Activated CD4-positive, alpha-beta T cell treated with anti-CD3 and anti-CD28 coated beads, Interleukin-2, amount 50 U/mL, for 16 hours (primary cell): ENCODE data around the gene SCN9A.
"Not testable (repeated sequence)": the region's sequence is repeated elsewhere in the genome, so short reads cannot be mapped to it uniquely, and the experiment has no call there.

Experiments used
- DNase-seq: peaks from one replicate; pipeline ENCODE4 v3.0.0-alpha.2; 2020

SCN9A gene

DNA sequence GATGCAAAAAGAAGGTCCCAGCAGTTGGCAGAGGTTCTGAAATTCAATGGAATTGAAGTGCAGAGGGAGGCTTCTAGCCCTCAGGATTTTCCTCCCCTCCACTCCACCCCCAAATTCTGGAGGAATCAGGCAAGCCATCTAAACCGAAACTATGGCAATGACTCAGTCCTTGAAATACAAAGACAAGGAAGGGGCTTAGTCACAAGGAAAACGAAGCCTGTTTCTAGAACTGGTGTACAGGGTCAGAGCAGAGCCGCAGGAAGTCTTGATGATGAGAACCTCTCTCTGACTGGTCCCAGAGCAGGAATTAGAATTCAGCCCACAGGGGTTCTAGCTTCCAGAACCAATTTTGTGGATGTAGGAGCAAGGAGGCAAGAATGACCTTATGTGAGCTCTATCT is 136.2 kb downstream of the SCN9A start:
- no peak for DNase-seq

DNA sequence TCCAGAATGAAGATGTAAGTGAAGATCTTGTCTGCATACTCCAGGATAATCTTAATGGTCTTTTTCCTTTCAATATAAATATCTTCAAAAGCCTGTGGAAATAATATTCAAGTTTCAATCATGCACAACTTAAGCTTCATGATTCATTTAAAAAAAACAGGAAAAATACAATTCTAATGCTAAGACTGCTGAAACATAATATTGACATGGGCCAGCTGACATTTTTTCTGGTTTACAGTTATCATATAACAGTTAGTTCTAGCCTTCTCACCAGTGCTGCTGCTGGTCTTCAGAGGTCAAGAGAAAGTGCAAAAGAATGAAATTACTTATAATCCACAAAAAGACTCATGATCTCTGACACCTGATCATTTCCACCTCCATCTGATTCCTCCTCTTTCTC is 137.6 kb downstream of the SCN9A start:
- no peak for DNase-seq

DNA sequence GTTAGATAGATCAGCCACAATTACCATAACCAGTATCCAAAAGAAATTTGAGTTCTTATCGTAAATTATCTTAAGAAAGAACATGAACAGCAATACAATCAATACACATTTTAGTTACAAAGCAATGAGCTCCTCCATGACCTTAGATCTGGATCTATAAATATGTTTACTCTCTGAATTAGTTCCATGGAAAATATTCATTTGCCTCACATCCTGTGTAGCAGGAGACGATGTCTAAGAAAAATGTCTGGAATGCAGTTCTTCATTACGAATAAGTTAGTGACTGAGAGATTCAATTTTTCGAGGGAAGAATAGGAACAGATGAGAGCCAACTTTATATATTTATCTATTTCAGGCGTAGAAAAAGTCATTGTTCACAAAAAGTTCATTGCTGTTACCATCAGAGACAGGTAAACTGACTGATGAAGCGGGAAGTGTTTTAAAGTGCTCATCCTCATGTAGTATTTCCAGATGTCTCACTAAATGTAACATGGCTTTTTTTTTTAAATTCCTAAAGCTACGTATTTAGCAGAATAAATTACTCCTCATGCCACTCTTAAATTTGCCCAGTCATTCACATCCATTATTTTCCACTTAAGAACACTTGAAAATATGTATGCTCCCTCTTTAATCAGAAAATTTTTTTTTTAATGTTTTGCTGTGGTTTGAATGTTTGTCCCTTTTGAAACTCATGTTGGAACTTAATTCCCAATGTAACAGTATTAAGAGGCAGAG is 141.5 kb downstream of the SCN9A start:
- no peak for DNase-seq

- no peak for DNase-seq
Measured at GRCh38 chr2:166233244-166233643, 142.5 kb downstream of the SCN9A start.

DNA sequence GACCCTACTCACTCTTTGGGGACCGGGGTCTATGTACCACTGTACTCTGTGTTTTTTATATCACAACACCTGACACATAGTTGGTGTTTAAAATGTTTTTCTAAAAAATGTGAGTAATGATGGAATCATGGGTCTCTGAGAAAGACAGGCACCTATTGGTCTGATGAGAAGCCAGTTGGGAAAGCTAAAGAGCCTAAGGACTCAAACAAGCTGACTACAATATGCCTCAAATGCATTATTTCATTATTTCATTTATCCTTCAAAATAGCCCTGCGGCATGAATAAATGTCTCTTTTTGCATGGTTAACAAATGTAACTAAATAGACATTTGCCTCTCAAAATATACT is 145.0 kb downstream of the SCN9A start:
- DNase-seq, result no peak

GRCh38 chr2:166230024-166230723 is 145.6 kb downstream of the SCN9A start:
- DNase-seq, result no peak

GRCh38 chr2:166229678-166230023 is 146.1 kb downstream of the SCN9A start:
- DNase-seq, result no peak

DNA sequence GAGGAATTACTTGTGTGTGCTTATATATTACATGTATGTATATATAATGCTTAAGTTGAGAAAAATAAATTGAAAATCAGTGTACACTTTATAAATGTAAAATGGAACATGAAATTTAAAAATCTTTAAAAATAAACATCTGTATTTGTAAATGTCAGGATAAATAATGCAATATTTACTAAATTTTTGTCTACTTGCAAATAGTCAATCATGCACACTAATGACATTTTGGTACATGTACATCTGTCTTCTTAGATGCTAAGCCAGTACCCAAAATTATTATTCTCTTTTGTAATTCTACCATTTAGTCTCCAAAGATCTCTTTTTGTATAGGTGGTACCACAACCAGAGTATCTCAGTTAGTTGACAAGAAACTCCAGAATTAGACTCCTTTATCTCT is 151.5 kb downstream of the SCN9A start:
- DNase-seq, result no peak

GRCh38 chr2:166223298-166223697 is 152.4 kb downstream of the SCN9A start:
- DNase-seq, result no peak

GRCh38 chr2:166211079-166211478 is 164.7 kb downstream of the SCN9A start:
- no peak for DNase-seq

- not testable (repeated sequence) for DNase-seq
Measured at GRCh38 chr2:166209944-166210343, 165.8 kb downstream of the SCN9A start.

- not testable (repeated sequence) for DNase-seq
Measured at GRCh38 chr2:166209367-166209766, 166.4 kb downstream of the SCN9A start.

- not testable (repeated sequence) for DNase-seq
Measured at GRCh38 chr2:166206153-166206552, 169.6 kb downstream of the SCN9A start.

DNA sequence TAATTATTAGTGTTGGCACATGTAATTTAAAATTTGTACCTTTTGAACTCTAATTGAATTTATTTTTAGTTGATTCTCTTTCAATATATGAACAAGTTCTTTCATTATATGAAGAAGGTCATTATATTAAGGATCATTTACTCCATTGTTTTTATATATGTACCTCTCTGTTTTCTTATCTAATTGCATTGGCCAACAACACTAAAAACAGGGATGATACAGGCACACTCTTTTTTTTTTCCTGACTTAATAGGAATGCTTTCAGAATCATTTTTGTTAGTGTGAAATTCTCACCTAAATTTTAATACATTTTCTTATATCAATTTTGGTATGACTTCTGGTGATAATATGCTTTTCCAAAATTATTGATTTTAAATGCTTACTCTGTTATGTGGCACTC is 173.0 kb downstream of the SCN9A start:
- DNase-seq, result no peak

- no peak for DNase-seq
Measured at GRCh38 chr2:166197446-166197845, 178.3 kb downstream of the SCN9A start.

GRCh38 chr2:166193407-166193806 is 182.3 kb downstream of the SCN9A start:
- DNase-seq, result no peak

- no peak for DNase-seq
Measured at GRCh38 chr2:166188084-166188483, 187.7 kb downstream of the SCN9A start.

DNA sequence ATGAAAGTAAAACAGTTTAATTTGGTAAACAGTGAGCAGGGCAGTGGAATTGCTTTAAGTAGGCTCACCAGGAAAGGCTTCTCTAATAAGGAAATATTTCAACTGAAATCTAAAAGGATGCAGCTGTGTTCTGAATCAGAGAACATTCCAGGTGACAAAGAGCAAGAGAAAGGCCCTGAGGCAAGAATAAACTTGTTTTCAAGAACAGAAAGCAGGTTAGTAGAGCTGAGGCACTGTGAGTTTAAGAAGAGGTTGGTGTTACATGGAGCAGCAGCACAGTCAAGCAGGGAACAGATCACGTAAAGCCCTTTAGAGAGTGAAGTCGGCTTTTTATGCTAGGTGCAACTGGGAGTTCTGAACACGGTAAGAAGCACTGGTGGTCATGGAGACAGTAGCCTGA is 191.0 kb downstream of the SCN9A start:
- DNase-seq, result no peak

DNA sequence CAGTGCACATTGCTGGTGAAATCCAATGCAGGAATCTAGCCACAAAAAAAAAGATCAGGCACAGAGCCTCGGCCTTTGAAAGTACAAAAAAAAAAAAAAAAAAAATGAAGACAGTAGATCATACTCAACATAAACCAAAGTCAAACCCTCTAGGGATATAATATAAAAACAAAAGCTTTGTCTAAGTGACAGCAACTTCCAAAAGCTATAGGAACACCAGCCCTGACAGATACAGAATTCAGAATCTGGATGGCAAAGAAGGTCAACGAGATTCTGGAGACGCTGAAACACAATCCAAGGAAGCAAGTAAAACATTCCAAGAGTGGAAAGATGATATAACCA is 194.0 kb downstream of the SCN9A start:
- DNase-seq, result no peak

GRCh38 chr2:166180951-166181812 is 194.6 kb downstream of the SCN9A start:
- peak; percentile 38 for DNase-seq

- DNase-seq, result no peak
Measured at GRCh38 chr2:166179201-166179600, 196.5 kb downstream of the SCN9A start.

GRCh38 chr2:166173263-166173662 is 202.5 kb downstream of the SCN9A start:
- DNase-seq, result no peak

DNA sequence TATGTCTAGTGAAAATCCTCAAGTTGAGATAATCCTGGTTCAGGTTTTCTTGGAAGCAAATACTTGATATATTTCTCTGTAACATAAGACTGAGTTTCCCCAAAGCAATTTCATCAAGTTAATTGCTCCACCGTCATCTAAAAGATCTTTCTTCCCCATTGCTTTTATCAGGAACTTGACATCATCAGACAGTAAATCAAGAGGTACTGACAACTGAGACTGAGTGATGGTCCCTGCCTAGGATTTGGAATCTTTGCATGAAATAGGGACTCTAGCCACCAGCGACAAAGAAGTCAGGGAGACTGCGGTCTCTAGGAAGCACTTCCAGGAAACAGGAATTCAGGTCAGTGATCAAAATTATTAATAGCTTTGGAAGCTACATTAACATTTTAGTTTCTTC is 204.5 kb downstream of the SCN9A start:
- no peak for DNase-seq

- peak; percentile 15 for DNase-seq
Measured at GRCh38 chr2:166170356-166170755, 205.4 kb downstream of the SCN9A start.
